Astrocyte (in vitro differentiated cells and primary cell): Measurements from ENCODE around the gene NEURL4. TPM values are rescaled to one million over a fixed set of nuclear protein-coding genes. Genes with fewer than 3 reads are reported as not detected.

Experiments
- DNase-seq: peaks from one replicate; pipeline ENCODE4 v3.0.0-alpha.2; 2010; ENCODE audit warnings: low read depth
- FAIRE-seq: peaks from 2 replicates; lab custom pipeline; 2011; peaks lifted over from hg19 to GRCh38; lab: Jason Lieb, UNC
- H2AFZ ChIP-seq: 2 replicates; pipeline ENCODE4 v1.6.0; 2012; ENCODE audit warnings: low read depth, low read length, inconsistent platforms
- H3K27ac ChIP-seq: 2 replicates; pipeline ENCODE4 v1.5.1; 2011; ENCODE audit warnings: low read depth, low read length, inconsistent platforms
- H3K27me3 ChIP-seq: 2 replicates; pipeline ENCODE4 v1.6.0; 2011; ENCODE audit warnings: low read length, inconsistent platforms; ENCODE audit not compliant: insufficient read depth
- H3K36me3 ChIP-seq: 2 replicates; pipeline ENCODE4 v1.5.1; 2011; ENCODE audit warnings: low read length, inconsistent platforms; ENCODE audit not compliant: insufficient read depth
- H3K4me1 ChIP-seq: 2 replicates; pipeline ENCODE4 v1.5.1; 2011; ENCODE audit warnings: low read length, inconsistent platforms; ENCODE audit not compliant: insufficient read depth
- H3K4me2 ChIP-seq: 2 replicates; pipeline ENCODE4 v1.6.0; 2012; ENCODE audit warnings: low read length, inconsistent platforms
- H3K4me3 ChIP-seq: 2 replicates; pipeline ENCODE4 v1.5.1; 2011; ENCODE audit warnings: low read depth, mild to moderate bottlenecking, low read length, inconsistent platforms; ENCODE audit not compliant: insufficient read depth
- H3K79me2 ChIP-seq: 2 replicates; pipeline ENCODE4 v1.6.0; 2012; ENCODE audit warnings: mild to moderate bottlenecking, low read length, inconsistent platforms; ENCODE audit not compliant: insufficient read depth
- H3K9ac ChIP-seq: 2 replicates; pipeline ENCODE4 v1.6.0; 2012; ENCODE audit warnings: mild to moderate bottlenecking, low read length, inconsistent platforms
- H3K9me3 ChIP-seq: 2 replicates; pipeline ENCODE4 v1.5.1; 2012; ENCODE audit warnings: low read depth, mild to moderate bottlenecking, low read length, inconsistent platforms; ENCODE audit not compliant: insufficient read depth
- H4K20me1 ChIP-seq: 2 replicates; pipeline ENCODE4 v1.6.0; 2012; ENCODE audit warnings: low read length, inconsistent platforms; ENCODE audit not compliant: insufficient read depth
- H3K27ac Mint-ChIP-seq: one replicate; pipeline ENCODE4 v1.8.0; 2021; ENCODE audit warnings: mild to moderate bottlenecking, mixed read lengths; ENCODE audit not compliant: unreplicated experiment
- H3K27me3 Mint-ChIP-seq: one replicate; pipeline ENCODE4 v1.8.0; 2021; ENCODE audit warnings: low read depth, mixed read lengths; ENCODE audit not compliant: unreplicated experiment
- H3K36me3 Mint-ChIP-seq: one replicate; pipeline ENCODE4 v1.8.0; 2021; ENCODE audit warnings: low read depth, mixed read lengths; ENCODE audit not compliant: unreplicated experiment
- H3K4me1 Mint-ChIP-seq: one replicate; pipeline ENCODE4 v1.8.0; 2021; ENCODE audit warnings: low read depth, mixed read lengths; ENCODE audit not compliant: unreplicated experiment
- H3K4me3 Mint-ChIP-seq: one replicate; pipeline ENCODE4 v1.8.0; 2021; ENCODE audit warnings: mild to moderate bottlenecking, moderate library complexity, mixed read lengths; ENCODE audit not compliant: unreplicated experiment
- H3K9me3 Mint-ChIP-seq: one replicate; pipeline ENCODE4 v1.8.0; 2021; ENCODE audit warnings: mild to moderate bottlenecking, mixed read lengths; ENCODE audit not compliant: unreplicated experiment
- CTCF ChIP-seq: IDR thresholded peaks from 2 replicates; pipeline ENCODE4 v1.5.1; 2011; ENCODE audit warnings: low read depth, mild to moderate bottlenecking, inconsistent platforms, low read length, moderate library complexity; ENCODE audit not compliant: insufficient read depth
- EZH2 ChIP-seq: IDR thresholded peaks from 2 replicates; pipeline ENCODE4 v1.6.1; 2012; ENCODE audit warnings: mild to moderate bottlenecking, low read length, inconsistent platforms; ENCODE audit not compliant: insufficient read depth
- total RNA-seq: library from RNA; stranded (reverse); gene quantifications from 2 replicates; pipeline ENCODE4 v1.2.1, GENCODE V29; 2021

NEURL4 gene
- total RNA-seq, 1 donor from 2014 or later: 32.5 TPM

- peaks cover 23% of the 10 kb centered on the region for H3K36me3 Mint-ChIP-seq
- H3K9me3 Mint-ChIP-seq: no peaks in the 10 kb centered on the region
- no peak for TF ChIP-seq CTCF
- TF ChIP-seq EZH2: no peak
- no peaks in the 10 kb centered on the region for H3K27me3 ChIP-seq
- peaks cover 66% of the 10 kb centered on the region for H4K20me1 ChIP-seq
- DNase-seq (no peak), FAIRE-seq (no peak)
- H3K27ac Mint-ChIP-seq: peak overlapping the region; percentile 36
- no peaks in the 10 kb centered on the region for H3K9me3 ChIP-seq
- H3K27me3 Mint-ChIP-seq: no peaks in the 10 kb centered on the region
- H3K9ac ChIP-seq: no peak overlapping the region
- H3K4me1 Mint-ChIP-seq: peaks cover 50% of the 10 kb centered on the region
- H3K4me3 Mint-ChIP-seq: peak overlapping the region; percentile 78
- no peak overlapping the region for H2AFZ ChIP-seq
- no peak overlapping the region for H3K27ac ChIP-seq
- H3K4me2 ChIP-seq: peak overlapping the region; percentile 95
- peaks cover 44% of the 10 kb centered on the region for H3K36me3 ChIP-seq
- no peak overlapping the region for H3K4me3 ChIP-seq
- peaks cover 35% of the 10 kb centered on the region for H3K4me1 ChIP-seq
- peaks cover 64% of the 10 kb centered on the region for H3K79me2 ChIP-seq
Measured at GRCh38 chr17:7312432-7313087, 16.6 kb downstream of the NEURL4 start.

- Histone ChIP-seq H3K27ac (no peak overlapping the region), H2AFZ (no peak overlapping the region), H3K9ac (peak overlapping the region; percentile 4), H3K4me1 (peaks cover 39% of the 10 kb centered on the region), H3K4me3 (no peak overlapping the region), H4K20me1 (peaks cover 66% of the 10 kb centered on the region), H3K79me2 (peaks cover 66% of the 10 kb centered on the region), H3K4me2 (peak overlapping the region; percentile 31), H3K36me3 (peaks cover 44% of the 10 kb centered on the region), H3K9me3 (no peaks in the 10 kb centered on the region), H3K27me3 (no peaks in the 10 kb centered on the region)
- no peaks in the 10 kb centered on the region for H3K27me3 Mint-ChIP-seq
- H3K4me3 Mint-ChIP-seq: peak overlapping the region; percentile 97
- peak overlapping the region; percentile 54 for H3K27ac Mint-ChIP-seq
- no peaks in the 10 kb centered on the region for H3K9me3 Mint-ChIP-seq
- TF ChIP-seq CTCF (no peak), EZH2 (no peak)
- H3K4me1 Mint-ChIP-seq: peaks cover 47% of the 10 kb centered on the region
- DNase-seq (no peak), FAIRE-seq (no peak)
- H3K36me3 Mint-ChIP-seq: peaks cover 22% of the 10 kb centered on the region
Measured at GRCh38 chr17:7311110-7311705, 17.9 kb downstream of the NEURL4 start.

- FAIRE-seq (no peak), DNase-seq (no peak)
- Histone ChIP-seq H3K9ac (peak overlapping the region; percentile 98), H3K4me1 (peaks cover 32% of the 10 kb centered on the region), H2AFZ (no peak overlapping the region), H3K4me2 (peak overlapping the region; percentile 89), H4K20me1 (peaks cover 63% of the 10 kb centered on the region), H3K79me2 (peaks cover 66% of the 10 kb centered on the region), H3K27ac (no peak overlapping the region), H3K27me3 (no peaks in the 10 kb centered on the region), H3K36me3 (peaks cover 44% of the 10 kb centered on the region), H3K4me3 (peak overlapping the region; percentile 87), H3K9me3 (no peaks in the 10 kb centered on the region)
- Mint-ChIP-seq H3K27ac (peak overlapping the region; percentile 91), H3K4me1 (peaks cover 47% of the 10 kb centered on the region), H3K27me3 (no peaks in the 10 kb centered on the region), H3K36me3 (peaks cover 22% of the 10 kb centered on the region), H3K9me3 (no peaks in the 10 kb centered on the region), H3K4me3 (peak overlapping the region; percentile 97)
- TF ChIP-seq CTCF (no peak), EZH2 (no peak)
Measured at GRCh38 chr17:7309628-7310027, 19.5 kb downstream of the NEURL4 start.
